ENCODE measurements around the gene STAT3.

- TF ChIP-seq SUZ12 (IDR thresholded peaks at IDR 0.05) (no peak), ELF4 (IDR thresholded peaks at IDR 0.05) (no peak), ARNT (IDR thresholded peaks at IDR 0.05) (no peak), FOXM1 (IDR thresholded peaks at IDR 0.05; ENCODE audit: borderline replicate concordance) (no peak), ZNF384 (IDR thresholded peaks at IDR 0.05) (no peak), SP1 (IDR thresholded peaks at IDR 0.05) (no peak), NFRKB (IDR thresholded peaks at IDR 0.05) (no peak), FOXA1 (IDR thresholded peaks at IDR 0.05) (no peak), L3MBTL2 (conservative IDR thresholded peaks at IDR 0.05) (no peak), TARDBP (IDR thresholded peaks at IDR 0.05) (no peak), PKNOX1 (IDR thresholded peaks at IDR 0.05) (no peak), LEF1 (IDR thresholded peaks at IDR 0.05; ENCODE audit: borderline replicate concordance) (no peak), CTBP1 (IDR thresholded peaks at IDR 0.05; ENCODE audit: borderline replicate concordance) (no peak), FOXK2 (IDR thresholded peaks at IDR 0.05) (no peak)
Measured at GRCh38 chr17:42408061-42408460, 19.8 kb upstream of the STAT3 start.

All from HEK293T (cell line).